CD4-positive, alpha-beta memory T cell (primary cell): Measurements from ENCODE around the gene SLC44A1. TPM values are rescaled to one million over a fixed set of nuclear protein-coding genes. Genes with fewer than 3 reads are reported as not detected.

Source experiments
- CTCF ChIA-PET: fragments of 350-600 bp; sonication (Branson Sonifier 250); formaldehyde crosslinking; loops from one replicate; lab custom pipeline; 2021; ENCODE audit warnings: inconsistent platforms; ENCODE audit not compliant: partially characterized antibody; lab: Charles Lee
- POLR2A ChIA-PET: fragments of 350-600 bp; sonication (Branson Sonifier 250); formaldehyde crosslinking; loops from one replicate; lab custom pipeline; 2021; ENCODE audit not compliant: partially characterized antibody; lab: Charles Lee
- DNase-seq, 5 donors: peaks; one replicate each; pipeline versions ENCODE4 v3.0.0 to v3.0.0-alpha.2; 2020 to 2022; ENCODE audit warnings: mixed read lengths in 1 of 5
- H3K27ac ChIP-seq: one replicate; pipeline ENCODE4 v1.7.0; 2013; ENCODE audit warnings: low read depth, low read length
- H3K27me3 ChIP-seq: 2 replicates; pipeline ENCODE4 v1.7.0; 2013; ENCODE audit warnings: mild to moderate bottlenecking, low read length, moderate library complexity; ENCODE audit not compliant: insufficient read depth
- H3K36me3 ChIP-seq: 2 replicates; pipeline ENCODE4 v1.7.0; 2013; ENCODE audit warnings: mild to moderate bottlenecking, low read length, moderate library complexity; ENCODE audit not compliant: insufficient read depth
- H3K4me1 ChIP-seq: 2 replicates; pipeline ENCODE4 v1.7.0; 2013; ENCODE audit warnings: mild to moderate bottlenecking, low read length, moderate library complexity; ENCODE audit not compliant: insufficient read depth
- H3K4me3 ChIP-seq, 2 donors: one replicate each; pipeline ENCODE4 v1.7.0; 2013; ENCODE audit warnings: low read length in 2 of 2, mild to moderate bottlenecking in 1 of 2
- H3K9me3 ChIP-seq, 2 donors: one replicate each; pipeline ENCODE4 v1.7.0; 2013; ENCODE audit warnings: low read length in 2 of 2, control low read depth in 1 of 2; ENCODE audit not compliant: control insufficient read depth in 1 of 2
- H3K27ac Mint-ChIP-seq, 7 donors: one replicate each; pipeline ENCODE4 v1.8.0; 2020 to 2021; ENCODE audit warnings: mixed read lengths in 7 of 7, mild to moderate bottlenecking in 6 of 7, inconsistent platforms in 3 of 7, moderate library complexity in 3 of 7
- H3K27me3 Mint-ChIP-seq, 2 donors: one replicate each; pipeline ENCODE4 v1.8.0; 2020 to 2021; ENCODE audit warnings: mixed read lengths in 2 of 2
- H3K36me3 Mint-ChIP-seq, 2 donors: one replicate each; pipeline ENCODE4 v1.8.0; 2020 to 2021; ENCODE audit warnings: mixed read lengths in 2 of 2, inconsistent platforms in 1 of 2, mild to moderate bottlenecking in 1 of 2
- H3K4me1 Mint-ChIP-seq, 4 donors: one replicate each; pipeline ENCODE4 v1.8.0; 2020 to 2021; ENCODE audit warnings: mixed read lengths in 4 of 4, mild to moderate bottlenecking in 1 of 4
- H3K4me3 Mint-ChIP-seq, 8 donors: one replicate each; pipeline ENCODE4 v1.8.0; 2020 to 2021; ENCODE audit warnings: mixed read lengths in 8 of 8, mild to moderate bottlenecking in 7 of 8, moderate library complexity in 6 of 8, inconsistent platforms in 3 of 8
- H3K9me3 Mint-ChIP-seq, 8 donors: one replicate each; pipeline ENCODE4 v1.8.0; 2020 to 2021; ENCODE audit warnings: mixed read lengths in 8 of 8, mild to moderate bottlenecking in 5 of 8, inconsistent platforms in 3 of 8, moderate library complexity in 1 of 8
- intact Hi-C: fragments of 100-400 bp; cut with micrococcal nuclease; formaldehyde crosslinking; loops from one replicate; pipeline ENCODE4 v1.15.1; 2023
- polyA plus RNA-seq, 2 donors: library from polyadenylated mRNA; unstranded; fragments of 300-500 nt; fragmentation: Illumina TruSeq; gene quantifications; one replicate each; pipeline ENCODE4 v1.2.3, GENCODE V29; 2021
- total RNA-seq, 2 experiments: library from RNA; stranded (reverse); gene quantifications; one replicate each; pipeline ENCODE4 v1.2.3, GENCODE V29; 2021

SLC44A1 gene
- total and polyA plus RNA-seq, 4 experiments from 2014 or later = 13.7 to 33.3 (median 17.4) TPM

- H3K4me3 Mint-ChIP-seq = no peak overlapping the region
- CTCF ChIA-PET = interaction anchor here (1.3 to 8.2 kb wide), 4 partner anchors 27 to 555 kb away, joined by 3 to 92 read pairs (median 4); no protein-coding TSS in a partner anchor
- POLR2A ChIA-PET = no interaction called here
Observed at GRCh38 chr9:105416840-105417239, 172.4 kb downstream of the SLC44A1 start.

GRCh38 chr9:105418588-105419500, 174.4 kb downstream of the SLC44A1 start:
- POLR2A ChIA-PET = interaction anchor here (1.1 kb wide), 1 partner anchor 13 kb away, joined by 3 read pairs; no protein-coding TSS in a partner anchor
- Mint-ChIP-seq H3K36me3 (no peaks in the 10 kb centered on the region), H3K27me3 (peaks cover 8 to 9% of the 10 kb centered on the region in 2 donors), H3K4me3 (no peak overlapping the region), H3K9me3 (no peaks in the 10 kb centered on the region), H3K4me1 (no peaks in the 10 kb centered on the region), H3K27ac (no peak overlapping the region)
- Histone ChIP-seq H3K27ac (no peak overlapping the region), H3K27me3 (peaks cover 6% of the 10 kb centered on the region), H3K4me1 (no peaks in the 10 kb centered on the region), H3K9me3 (no peaks in the 10 kb centered on the region), H3K36me3 (no peaks in the 10 kb centered on the region), H3K4me3 (no peak overlapping the region)
- intact Hi-C loops = no loop called here
- no peak for DNase-seq
- CTCF ChIA-PET = interaction anchor here (0.7 to 8.2 kb wide), 5 partner anchors 19 to 557 kb away, joined by 3 to 92 read pairs (median 4); no protein-coding TSS in a partner anchor

More at GRCh38 chr9:105416840-105417239, 172.4 kb downstream of the SLC44A1 start:
- Histone ChIP-seq H3K9me3 (no peaks in the 10 kb centered on the region), H3K27ac (no peak overlapping the region), H3K4me1 (no peaks in the 10 kb centered on the region), H3K27me3 (peaks cover 6% of the 10 kb centered on the region), H3K36me3 (no peaks in the 10 kb centered on the region), H3K4me3 (no peak overlapping the region)
- peaks cover 19% of the 10 kb centered on the region in 2 donors for H3K27me3 Mint-ChIP-seq
- no peaks in the 10 kb centered on the region for H3K4me1 Mint-ChIP-seq
- no peaks in the 10 kb centered on the region for H3K36me3 Mint-ChIP-seq
- intact Hi-C loops = no loop called here
- H3K27ac Mint-ChIP-seq = peak overlapping the region in 1 of 7 donors; percentile 19
- DNase-seq = no peak
- H3K9me3 Mint-ChIP-seq = peaks cover 0 to 2% (median under 1%) of the 10 kb centered on the region in 8 donors

DNA sequence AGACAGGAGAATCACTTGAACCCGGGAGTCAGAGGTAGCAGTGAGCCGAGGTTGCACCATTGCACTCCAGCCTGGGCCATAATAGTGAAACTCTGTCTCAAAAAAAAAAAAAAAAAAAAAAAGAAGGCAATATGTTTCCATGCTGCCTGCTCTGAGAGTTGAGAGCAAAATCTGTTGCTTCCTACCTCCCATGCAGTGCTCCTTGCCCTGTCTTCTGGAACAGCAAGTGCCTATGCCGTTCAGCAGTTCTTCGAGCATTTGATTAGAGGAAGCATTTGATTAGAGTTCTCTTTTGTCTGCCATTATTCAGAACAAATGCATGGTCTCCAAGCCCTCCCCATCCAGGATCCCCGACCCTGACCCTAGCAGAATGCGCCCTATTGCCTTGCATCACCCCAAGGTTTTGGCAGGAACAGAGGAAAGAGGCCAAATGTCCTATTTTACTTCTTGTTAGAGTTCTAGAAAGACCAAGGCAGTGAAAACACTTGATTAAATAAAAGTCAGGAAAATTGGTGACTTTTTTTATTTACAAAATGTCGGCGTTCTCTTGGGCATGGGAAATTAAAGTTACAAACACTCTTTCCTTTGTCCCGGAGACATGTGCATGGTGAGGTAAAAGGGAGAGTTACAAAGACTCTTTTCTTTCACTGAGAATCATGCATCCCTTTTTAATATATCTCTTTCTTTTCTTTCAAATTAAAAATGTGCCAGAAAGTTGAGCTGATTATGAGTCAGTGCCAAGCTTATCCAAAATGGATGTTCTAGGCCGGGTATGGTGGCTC, 175.6 kb downstream of the SLC44A1 start:
- H3K36me3 ChIP-seq = no peaks in the 10 kb centered on the region
- H3K27ac ChIP-seq = no peak overlapping the region
- ChIA-PET POLR2A (no interaction called here), CTCF (interaction anchor here (8.2 kb wide), 1 partner anchor 558 kb away, joined by 92 read pairs; no protein-coding TSS in a partner anchor)
- Mint-ChIP-seq H3K36me3 (no peaks in the 10 kb centered on the region), H3K9me3 (no peaks in the 10 kb centered on the region), H3K4me3 (no peak overlapping the region), H3K27me3 (peaks cover 5 to 6% of the 10 kb centered on the region in 2 donors), H3K27ac (no peak overlapping the region), H3K4me1 (no peaks in the 10 kb centered on the region)
- H3K27me3 ChIP-seq = no peaks in the 10 kb centered on the region
- H3K4me3 ChIP-seq = no peak overlapping the region
- no peaks in the 10 kb centered on the region for H3K4me1 ChIP-seq
- H3K9me3 ChIP-seq = no peaks in the 10 kb centered on the region
- no peak for DNase-seq
- intact Hi-C loops = no loop called here

GRCh38 chr9:105421154-105421553, 176.7 kb downstream of the SLC44A1 start:
- H3K36me3 ChIP-seq = no peaks in the 10 kb centered on the region
- no peaks in the 10 kb centered on the region for H3K27me3 ChIP-seq
- DNase-seq = no peak
- Mint-ChIP-seq H3K27me3 (peaks cover 0 to 2% of the 10 kb centered on the region in 2 donors), H3K36me3 (no peaks in the 10 kb centered on the region), H3K4me3 (no peak overlapping the region), H3K9me3 (no peaks in the 10 kb centered on the region), H3K27ac (no peak overlapping the region), H3K4me1 (no peaks in the 10 kb centered on the region)
- POLR2A ChIA-PET = no interaction called here
- H3K4me1 ChIP-seq = no peaks in the 10 kb centered on the region
- no peak overlapping the region for H3K4me3 ChIP-seq
- intact Hi-C loops = no loop called here
- CTCF ChIA-PET = interaction anchor here (8.2 kb wide), 1 partner anchor 559 kb away, joined by 92 read pairs; no protein-coding TSS in a partner anchor
- no peak overlapping the region for H3K27ac ChIP-seq
- H3K9me3 ChIP-seq = no peaks in the 10 kb centered on the region

- Mint-ChIP-seq H3K4me3 (no peak overlapping the region), H3K9me3 (no peaks in the 10 kb centered on the region), H3K27me3 (peaks cover 0 to 2% of the 10 kb centered on the region in 2 donors), H3K36me3 (no peaks in the 10 kb centered on the region), H3K27ac (no peak overlapping the region), H3K4me1 (no peaks in the 10 kb centered on the region)
- ChIA-PET POLR2A (no interaction called here), CTCF (no interaction called here)
- no peaks in the 10 kb centered on the region for H3K9me3 ChIP-seq
- H3K4me1 ChIP-seq = no peaks in the 10 kb centered on the region
- DNase-seq = no peak
- no peak overlapping the region for H3K4me3 ChIP-seq
- intact Hi-C loops = no loop called here
- H3K36me3 ChIP-seq = no peaks in the 10 kb centered on the region
- no peak overlapping the region for H3K27ac ChIP-seq
- H3K27me3 ChIP-seq = no peaks in the 10 kb centered on the region
Observed at GRCh38 chr9:105421864-105422263, 177.4 kb downstream of the SLC44A1 start.

DNA sequence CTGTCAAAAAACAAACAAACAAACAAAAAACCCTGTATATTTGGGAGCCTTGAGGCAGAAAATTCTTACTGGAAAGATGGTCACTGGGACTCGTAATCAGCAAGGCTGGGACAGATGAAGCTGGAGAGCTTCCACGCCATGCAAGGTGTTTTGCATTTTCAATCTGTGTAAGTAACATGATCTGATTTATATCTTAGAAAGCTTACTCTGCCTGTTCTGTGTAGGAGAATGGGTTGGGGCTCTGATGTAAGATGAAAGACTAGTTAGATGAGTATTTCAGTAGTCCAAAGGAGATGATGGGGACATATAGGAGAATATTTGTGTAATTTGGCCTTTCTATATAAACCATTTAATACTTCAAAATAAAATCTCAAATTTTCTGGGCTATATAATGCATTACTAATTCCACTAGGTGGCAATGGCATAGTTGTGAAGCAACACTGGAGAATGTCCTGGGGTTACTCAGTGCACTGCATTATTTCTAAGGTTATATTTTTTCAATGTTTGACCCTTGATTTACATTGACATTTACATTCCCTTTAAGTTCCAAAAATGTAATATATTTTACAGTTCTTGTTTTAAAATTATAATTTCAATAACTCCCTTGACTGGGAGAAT, 181.5 kb downstream of the SLC44A1 start:
- Mint-ChIP-seq H3K4me1 (no peaks in the 10 kb centered on the region), H3K36me3 (no peaks in the 10 kb centered on the region), H3K27me3 (peaks cover 1 to 3% of the 10 kb centered on the region in 2 donors), H3K4me3 (no peak overlapping the region), H3K27ac (no peak overlapping the region), H3K9me3 (no peaks in the 10 kb centered on the region)
- ChIA-PET CTCF (interaction anchor here (1.2 to 1.3 kb wide), 2 partner anchors 12 to 292 kb away, joined by 3 to 5 read pairs; no protein-coding TSS in a partner anchor), POLR2A (no interaction called here)
- Histone ChIP-seq H3K27me3 (no peaks in the 10 kb centered on the region), H3K4me3 (no peak overlapping the region), H3K27ac (no peak overlapping the region), H3K4me1 (no peaks in the 10 kb centered on the region), H3K9me3 (no peaks in the 10 kb centered on the region), H3K36me3 (no peaks in the 10 kb centered on the region)
- intact Hi-C loops = no loop called here
- no peak for DNase-seq
